OCI-LY1 (cell line): Measurements from ENCODE around the gene UBALD2.

ENCODE experiments used
- CTCF ChIP-seq: fragments of 200-600 bp; sonication (generic), shearing (Covaris generic); IDR thresholded peaks from 2 replicates; pipeline ENCODE4 v1.5.1; 2017; ENCODE audit warnings: mild to moderate bottlenecking, antibody characterized with exemption, low read length, moderate library complexity, mixed read lengths
- EZH2 ChIP-seq: fragments of 200-600 bp; sonication (generic), shearing (Covaris generic); IDR thresholded peaks from 2 replicates; pipeline ENCODE4 v1.8.0; 2017; ENCODE audit warnings: borderline replicate concordance, mixed run types, mild to moderate bottlenecking, antibody characterized with exemption, low read length, moderate library complexity, mixed read lengths

- TF ChIP-seq CTCF (no peak), EZH2 (no peak)
Observed at GRCh38 chr17:76296889-76297288, 31.7 kb downstream of the UBALD2 start.
